HFFc6 (cell line): ENCODE data around the gene OR13C4. TPM values are rescaled to one million over a fixed set of nuclear protein-coding genes. Genes with fewer than 3 reads are reported as not detected.

Experiments used
- DNase-seq: peaks from one replicate; pipeline ENCODE4 v3.0.0-alpha.2; 2018
- H3K27ac Mint-ChIP-seq: 2 replicates; pipeline ENCODE4 v1.8.0; 2020; ENCODE audit warnings: mild to moderate bottlenecking, mixed read lengths
- H3K27me3 Mint-ChIP-seq: 2 replicates; pipeline ENCODE4 v1.8.0; 2021; ENCODE audit warnings: mild to moderate bottlenecking, moderate library complexity, mixed read lengths; ENCODE audit not compliant: insufficient read depth
- H3K36me3 Mint-ChIP-seq: 2 replicates; pipeline ENCODE4 v1.8.0; 2021; ENCODE audit warnings: low read depth, mixed read lengths
- H3K4me1 Mint-ChIP-seq: 2 replicates; pipeline ENCODE4 v1.8.0; 2020; ENCODE audit warnings: low read depth, mixed read lengths
- H3K4me3 Mint-ChIP-seq: 2 replicates; pipeline ENCODE4 v1.8.0; 2020; ENCODE audit warnings: mild to moderate bottlenecking, moderate library complexity, mixed read lengths
- H3K9me3 Mint-ChIP-seq: 2 replicates; pipeline ENCODE4 v1.8.0; 2020; ENCODE audit warnings: mild to moderate bottlenecking, mixed read lengths
- CTCF ChIP-seq: fragments of 200-600 bp; sonication (generic); IDR thresholded peaks from 2 replicates; pipeline ENCODE4 v1.5.0; 2021; ENCODE audit warnings: antibody characterized with exemption, mild to moderate bottlenecking
- long read RNA-seq: library from polyadenylated mRNA; unstranded; transcript quantifications from one replicate; pipeline ENCODE4 v2.0.0, GENCODE V29; 2019
- total RNA-seq, 6 experiments: library from RNA; stranded (reverse); fragmentation: NEBNext Ultra II Directional; extraction: Animal tissue kit (Norgen Biotek cat#: 25700); gene quantifications; 2 replicates in 1 of 6; 3 replicates in 5 of 6; pipeline ENCODE4 v1.2.3, GENCODE V29; 2021

Gene OR13C4
- not detected for total RNA-seq
- long read RNA-seq = 0 reads

GRCh38 chr9:104527109-104527508 is at the start of gene OR13C4:
Gene OR13C4, minus strand, starts transcription at chr9:104527209. Its CDS starts 0 bp downstream, at chr9:104527209.
- Mint-ChIP-seq H3K36me3 (no peaks in the 10 kb centered on the region), H3K9me3 (peaks cover 31% of the 10 kb centered on the region), H3K4me1 (no peaks in the 10 kb centered on the region), H3K27ac (no peak within 1 kb of the TSS), H3K4me3 (no peak within 1 kb of the TSS), H3K27me3 (no peaks in the 10 kb centered on the region)
- no peak for TF ChIP-seq CTCF
- no peak for DNase-seq

DNA sequence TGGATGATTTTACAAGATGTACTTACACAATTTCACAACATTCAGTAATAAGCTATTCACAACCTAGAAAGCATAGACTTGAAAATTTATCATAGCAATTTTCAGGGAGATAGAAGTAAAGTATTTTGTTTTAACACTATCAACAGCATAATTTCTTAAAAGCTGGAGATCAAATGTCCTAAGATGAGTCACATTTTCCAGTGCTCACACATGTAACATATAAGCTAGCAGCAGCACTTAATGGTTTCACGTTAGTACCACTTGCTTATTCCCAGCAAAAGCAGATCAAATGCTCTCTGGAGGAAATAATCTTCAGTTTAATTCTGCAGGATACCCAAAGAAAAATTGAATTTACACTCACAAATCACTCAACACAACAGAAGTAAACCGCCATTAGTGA is 48.4 kb upstream of the OR13C4 start:
- no peaks in the 10 kb centered on the region for H3K27me3 Mint-ChIP-seq
- peaks cover 27% of the 10 kb centered on the region for H3K9me3 Mint-ChIP-seq
- H3K4me3 Mint-ChIP-seq = no peak overlapping the region
- no peak for TF ChIP-seq CTCF
- H3K4me1 Mint-ChIP-seq = no peaks in the 10 kb centered on the region
- no peak overlapping the region for H3K27ac Mint-ChIP-seq
- H3K36me3 Mint-ChIP-seq = no peaks in the 10 kb centered on the region
- DNase-seq = no peak

DNA sequence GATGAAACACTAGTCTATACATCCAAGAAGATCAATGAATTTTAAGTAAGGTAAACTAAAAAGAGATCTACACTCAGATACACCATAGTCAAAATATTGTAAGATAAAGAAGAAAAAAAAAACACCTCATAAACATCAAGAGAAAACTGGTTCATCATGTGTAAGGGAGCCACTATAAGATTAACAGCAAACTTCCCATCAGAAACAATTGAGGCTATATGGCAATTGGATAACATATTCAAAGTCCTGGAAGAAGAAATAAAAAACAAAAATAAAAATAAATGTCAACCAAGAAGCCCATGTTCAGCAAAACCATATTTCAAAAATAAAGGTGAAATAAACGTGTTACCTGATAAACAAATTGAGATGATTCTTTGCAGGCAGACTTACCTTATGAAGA is 45.6 kb upstream of the OR13C4 start:
- Mint-ChIP-seq H3K4me1 (no peaks in the 10 kb centered on the region), H3K4me3 (no peak overlapping the region), H3K27ac (no peak overlapping the region), H3K9me3 (peaks cover 43% of the 10 kb centered on the region), H3K27me3 (no peaks in the 10 kb centered on the region), H3K36me3 (no peaks in the 10 kb centered on the region)
- DNase-seq = no peak
- no peak for TF ChIP-seq CTCF

GRCh38 chr9:104568868-104569267 is 41.9 kb upstream of the OR13C4 start, which contains the start of gene OR13C8:
Gene OR13C8, plus strand, starts transcription at chr9:104569168. Its CDS starts 0 bp downstream, at chr9:104569168.
- DNase-seq = no peak

DNA sequence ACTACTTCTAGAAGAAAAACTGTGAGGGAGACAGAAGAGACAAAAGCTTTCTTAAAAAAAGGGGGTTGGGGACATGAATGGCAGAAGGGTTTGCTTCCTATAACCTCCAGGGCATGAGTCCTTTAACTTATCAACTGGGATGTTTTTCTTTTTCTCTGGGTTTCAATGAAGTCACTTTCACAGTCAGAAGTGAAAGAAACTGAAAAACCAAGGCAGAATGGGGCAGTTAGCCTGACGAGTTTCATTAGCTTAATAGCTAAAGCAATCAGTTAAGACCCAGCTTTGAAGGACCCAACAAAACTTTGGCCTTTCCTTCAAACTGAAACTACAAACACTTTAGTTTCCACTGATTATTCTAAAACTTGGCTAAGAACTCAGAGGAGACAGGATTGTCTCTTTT is 37.3 kb upstream of the OR13C4 start:
- DNase-seq = no peak
- Mint-ChIP-seq H3K9me3 (peaks cover 24% of the 10 kb centered on the region), H3K27me3 (no peaks in the 10 kb centered on the region), H3K4me3 (no peak overlapping the region), H3K27ac (no peak overlapping the region), H3K4me1 (no peaks in the 10 kb centered on the region), H3K36me3 (no peaks in the 10 kb centered on the region)
- TF ChIP-seq CTCF = no peak

More at GRCh38 chr9:104568868-104569267, 41.9 kb upstream of the OR13C4 start, which contains the start of gene OR13C8:
- H3K27me3 Mint-ChIP-seq = no peaks in the 10 kb centered on the region
- no peaks in the 10 kb centered on the region for H3K36me3 Mint-ChIP-seq
- H3K4me3 Mint-ChIP-seq = no peak within 1 kb of the TSS
- peaks cover 40% of the 10 kb centered on the region for H3K9me3 Mint-ChIP-seq
- TF ChIP-seq CTCF = no peak
- H3K4me1 Mint-ChIP-seq = no peaks in the 10 kb centered on the region
- H3K27ac Mint-ChIP-seq = no peak within 1 kb of the TSS
